Islet precursor cell (in vitro differentiated cells): ENCODE measurements around the gene APOBEC2.

Experiments used
- DNase-seq: peaks from one replicate; pipeline ENCODE4 v3.0.0-alpha.2; 2018

APOBEC2 gene

GRCh38 chr6:41062056-41062455 lies 9.1 kb downstream of the APOBEC2 start:
- DNase-seq: no peak

DNA sequence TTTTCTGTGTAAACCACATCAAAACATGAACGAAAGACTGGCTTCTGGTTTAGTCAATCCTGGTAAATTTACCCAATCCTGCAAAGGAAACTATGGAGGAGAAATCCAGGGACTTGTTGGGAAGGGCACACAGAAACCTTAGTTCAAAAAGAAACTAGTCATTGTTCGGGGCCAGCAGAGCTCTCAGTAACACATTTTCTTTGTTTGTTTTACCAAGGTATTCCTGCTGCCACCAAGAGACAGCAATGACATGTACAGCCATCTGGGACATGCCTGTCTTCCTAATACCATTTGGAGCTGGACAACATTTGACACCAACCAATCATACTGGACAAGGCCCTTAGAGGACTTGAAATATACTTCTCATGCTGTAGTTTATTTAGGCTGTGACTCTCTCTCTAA lies 10.9 kb downstream of the APOBEC2 start:
- DNase-seq: peak; percentile 32

DNA sequence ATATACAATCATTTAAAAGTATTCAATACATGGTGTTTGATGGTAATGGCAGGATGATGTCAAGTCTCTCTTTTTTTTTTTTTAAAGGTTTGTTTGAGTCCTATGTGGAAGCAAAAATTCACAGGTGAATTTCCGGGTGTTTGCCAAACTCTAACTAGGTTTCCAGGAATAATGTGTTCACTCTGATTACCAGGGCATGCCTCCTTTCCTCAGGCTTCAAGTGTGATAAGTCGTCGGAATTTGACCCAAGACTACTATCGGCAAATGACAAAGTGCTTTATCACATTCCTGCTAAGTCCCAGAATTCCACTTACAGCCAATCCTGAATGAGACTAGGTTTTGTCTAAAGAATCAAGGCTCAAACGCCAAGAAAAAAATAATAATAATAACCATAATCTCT lies 11.8 kb downstream of the APOBEC2 start:
- no peak for DNase-seq

DNA sequence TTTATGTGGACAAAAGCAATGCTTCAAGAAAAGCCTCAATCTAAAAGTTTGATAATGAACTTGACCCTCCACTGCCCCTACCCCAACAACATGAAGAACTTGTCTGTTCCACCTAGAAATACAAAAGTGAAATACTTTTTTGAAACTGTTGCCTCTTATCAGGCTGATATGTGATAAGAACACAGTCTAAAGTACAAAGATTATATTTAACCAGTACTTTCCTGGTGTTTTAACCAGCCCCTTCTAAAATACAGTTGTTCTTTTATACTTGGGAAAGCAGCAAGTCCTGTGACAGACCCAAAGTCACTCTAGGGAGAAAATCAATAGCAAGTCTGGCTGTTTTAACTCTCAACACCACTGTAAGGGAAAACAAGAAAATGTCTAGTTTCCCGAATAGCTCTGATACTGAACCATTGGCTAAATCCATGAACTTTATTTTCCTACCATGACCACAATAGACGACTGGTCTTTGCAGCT lies 12.6 kb downstream of the APOBEC2 start:
- DNase-seq: no peak

GRCh38 chr6:41066867-41067304 lies 13.9 kb downstream of the APOBEC2 start:
- DNase-seq: peak; percentile 74

- no peak for DNase-seq
Measured at GRCh38 chr6:41071501-41071922, 18.5 kb downstream of the APOBEC2 start.

DNA sequence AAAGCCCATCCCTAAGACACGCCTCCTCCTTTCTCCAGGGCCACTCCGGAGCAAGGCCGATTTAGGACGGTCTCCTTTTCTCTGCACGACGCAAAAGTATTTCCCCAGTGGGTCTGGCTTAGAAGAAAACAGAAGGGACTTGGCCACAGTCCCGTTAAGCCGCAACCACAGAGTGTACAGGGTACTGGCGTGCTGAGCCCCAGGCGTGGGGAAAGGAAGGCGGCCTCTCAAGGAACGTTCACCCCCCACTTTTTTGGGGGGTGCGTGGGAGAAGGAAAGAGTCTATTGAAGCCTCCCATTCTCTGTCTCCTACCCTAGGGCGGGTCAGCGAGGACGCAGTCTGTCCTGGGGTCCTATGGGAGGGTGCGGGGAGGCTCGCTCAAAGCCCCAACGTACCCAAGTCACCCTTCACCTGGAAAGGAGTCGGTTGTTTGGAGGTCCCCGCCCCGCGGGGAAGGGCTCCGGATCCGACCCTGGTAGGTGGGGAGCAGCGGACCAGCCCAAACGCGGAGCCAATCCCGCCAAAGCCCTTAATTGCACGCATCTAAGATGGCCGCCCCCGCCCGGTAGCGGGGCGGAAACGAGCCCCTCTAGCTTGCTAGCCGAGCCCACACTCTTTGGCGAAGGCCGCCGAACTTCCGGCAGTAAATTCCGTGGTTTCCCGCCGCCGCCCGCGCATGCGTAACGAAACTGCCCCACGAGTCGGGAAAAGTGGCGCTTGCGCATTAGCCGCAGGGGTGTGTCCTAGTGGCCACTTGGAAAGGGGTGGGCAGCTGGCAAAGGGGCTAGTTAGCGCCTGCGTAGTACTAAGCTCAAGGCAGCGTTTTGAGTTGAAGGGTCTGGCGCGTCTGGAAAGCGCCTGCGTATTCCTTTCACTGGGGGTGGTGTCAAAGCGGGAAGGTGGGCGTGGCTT lies 19.2 kb downstream of the APOBEC2 start, which contains the start of gene OARD1:
Gene OARD1, minus strand, starts transcription at position 434 of the 913 bp plus-strand sequence. CDS start 722 bp downstream, outside the sequence.
- DNase-seq: peak; percentile 100

DNA sequence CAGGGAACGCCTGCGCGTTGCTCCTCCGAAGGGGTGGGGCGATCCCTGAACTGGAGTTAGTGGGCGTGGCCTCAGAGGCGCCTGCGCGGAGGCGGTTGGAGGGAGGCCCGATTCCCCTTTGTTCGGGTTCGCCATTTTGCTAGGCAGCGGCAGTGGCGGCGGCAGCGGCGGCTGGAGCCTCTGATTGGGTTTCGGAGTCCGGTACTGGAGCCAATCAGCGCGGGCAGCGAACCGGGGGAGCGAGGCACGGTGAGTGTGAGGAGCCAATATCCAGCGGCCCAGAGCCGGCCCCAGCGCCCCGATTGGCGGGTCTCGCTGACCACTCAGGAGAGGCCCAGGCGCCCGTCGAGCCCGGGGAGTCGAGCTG lies 19.8 kb downstream of the APOBEC2 start, which contains the start of gene NFYA:
Gene NFYA, plus strand, starts transcription at position 139 of the 367 bp plus-strand sequence. CDS start 6,116 bp downstream, outside the sequence.
- DNase-seq: no peak

DNA sequence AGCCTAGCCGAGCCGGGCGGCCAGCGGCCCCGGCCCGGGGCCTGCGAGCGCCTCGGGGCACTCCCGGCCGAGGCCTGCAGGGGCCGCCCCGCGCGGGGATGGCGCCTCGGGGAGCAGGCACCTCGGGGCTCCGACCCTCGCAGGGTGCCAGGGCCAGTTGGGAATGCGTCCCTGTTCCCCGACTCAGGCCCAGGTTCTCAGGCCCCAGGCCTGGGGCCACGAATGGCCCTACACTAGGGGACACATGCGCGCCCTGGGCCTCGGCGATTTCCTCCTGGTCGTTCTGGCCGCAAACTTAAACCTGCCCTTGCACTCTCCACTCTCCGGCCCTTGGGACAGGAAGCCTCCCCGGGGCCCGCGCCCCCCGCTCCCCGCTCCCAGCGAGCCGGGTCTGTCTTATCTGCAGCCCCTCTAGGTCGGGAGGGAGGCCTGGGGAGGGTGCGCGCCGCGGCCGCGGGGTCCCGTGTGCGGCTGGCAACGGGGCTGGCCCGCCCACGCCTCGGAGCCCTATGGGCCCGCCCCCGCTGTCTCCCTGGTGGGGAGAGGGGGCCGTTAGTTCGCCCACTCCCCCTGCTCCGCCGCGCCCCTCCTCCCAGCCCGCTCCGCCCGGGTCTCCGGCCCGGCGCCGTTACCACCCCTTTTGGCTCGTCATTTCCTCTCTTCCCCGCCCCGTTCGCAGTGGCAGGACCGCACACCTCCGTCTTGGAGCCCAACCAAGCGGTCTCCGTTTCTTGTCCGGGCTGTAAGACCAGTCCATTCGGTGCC lies 20.4 kb downstream of the APOBEC2 start:
- DNase-seq: peak; percentile 95

GRCh38 chr6:41073968-41074691 lies 21.1 kb downstream of the APOBEC2 start:
- no peak for DNase-seq

DNA sequence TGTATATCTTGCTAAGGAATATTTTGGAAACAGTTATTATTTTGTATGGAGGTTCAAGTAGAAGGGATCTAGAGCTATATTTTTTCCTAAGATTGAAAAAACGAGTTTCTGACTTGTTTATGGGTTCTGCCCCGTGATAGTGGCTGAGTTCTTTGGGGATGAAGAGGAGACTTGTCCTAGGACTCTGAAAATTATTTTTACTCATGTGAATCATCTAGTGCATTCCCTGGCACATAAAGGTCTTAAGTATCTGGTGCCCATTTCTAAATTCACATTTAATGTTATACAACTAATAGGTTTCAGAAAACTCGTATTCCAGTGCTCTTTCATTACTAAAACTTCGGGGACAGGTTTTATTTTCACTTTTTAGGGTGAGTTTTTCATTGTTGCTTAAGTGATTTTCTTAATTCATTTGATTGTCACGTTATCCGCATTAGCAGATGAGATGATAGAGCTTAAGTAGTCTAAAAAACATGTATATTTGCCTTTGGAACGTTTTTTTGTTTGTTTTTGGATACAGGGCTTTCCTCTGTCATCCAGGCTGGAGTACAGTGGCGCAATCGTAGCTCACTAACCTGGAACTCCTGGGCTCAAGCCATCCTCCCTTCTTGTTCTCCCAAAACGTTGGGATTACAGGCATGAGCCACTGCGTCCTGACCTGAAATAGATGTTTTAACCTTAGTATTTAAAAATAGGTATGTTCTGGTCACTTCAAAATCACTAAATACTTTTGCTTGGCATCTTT lies 21.9 kb downstream of the APOBEC2 start:
- no peak for DNase-seq

DNA sequence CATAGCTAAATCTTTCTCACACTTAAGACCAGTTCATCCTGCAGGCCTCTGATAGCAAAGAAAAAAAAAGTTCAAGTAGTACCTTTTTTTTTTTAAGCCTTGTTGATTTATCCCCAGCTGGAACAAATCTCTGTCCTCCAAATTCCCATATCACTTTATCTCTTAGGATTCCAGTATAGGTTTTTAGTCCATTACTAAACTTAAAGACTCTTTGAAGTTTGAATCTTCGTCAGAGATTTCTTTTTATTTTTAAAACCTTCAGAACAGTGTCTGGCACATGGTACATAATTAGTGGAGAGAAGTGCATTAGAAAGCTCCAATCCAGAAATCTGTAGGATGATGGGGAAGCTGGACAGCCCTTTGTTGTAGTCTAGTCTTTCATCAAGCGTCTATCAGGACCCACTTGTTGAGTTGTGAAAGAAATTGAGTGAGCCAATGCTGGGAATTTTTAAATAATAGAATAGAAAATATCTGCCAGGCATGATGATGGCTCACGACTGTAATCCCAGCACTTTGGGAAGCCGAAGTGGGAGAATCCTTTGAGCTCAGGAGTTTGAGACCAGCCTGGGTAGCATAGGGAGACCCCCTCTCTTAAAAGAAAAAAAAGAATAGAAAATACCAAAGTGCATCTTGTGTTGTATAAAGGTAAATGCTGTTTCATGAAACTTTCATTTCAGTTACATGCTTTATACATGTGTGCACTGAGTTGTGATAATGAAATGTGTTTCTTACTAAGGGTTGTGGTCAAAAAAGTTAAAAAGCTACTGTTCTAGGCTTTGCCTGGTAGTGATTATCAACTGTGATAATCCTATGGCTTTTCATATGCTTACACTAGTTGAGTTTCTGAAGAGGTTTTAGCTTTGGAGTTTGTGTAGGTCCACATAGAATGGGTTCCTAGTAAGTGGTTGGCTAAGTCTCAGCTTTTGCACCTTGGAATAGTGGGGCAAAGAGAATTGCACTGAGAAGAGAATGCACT lies 22.9 kb downstream of the APOBEC2 start:
- DNase-seq: no peak

GRCh38 chr6:41077536-41077935 lies 24.5 kb downstream of the APOBEC2 start:
- DNase-seq: no peak

DNA sequence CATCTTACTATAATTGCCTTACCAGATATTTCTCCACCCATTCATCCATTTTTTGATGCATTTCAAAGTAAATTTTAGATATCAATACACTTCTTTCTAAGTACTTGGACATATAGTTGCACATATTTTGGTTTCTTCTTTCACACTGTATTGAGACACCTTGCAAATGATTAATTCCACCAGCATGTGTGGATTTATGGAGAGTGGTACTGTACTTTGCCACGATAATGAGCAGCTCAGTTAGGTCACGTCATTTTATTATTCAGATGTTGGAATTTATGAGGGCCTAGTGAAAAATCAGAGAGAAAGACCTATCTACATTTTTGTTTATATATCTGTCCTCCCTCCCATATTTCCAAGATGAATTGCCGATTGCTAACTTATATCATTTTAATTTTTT lies 25.1 kb downstream of the APOBEC2 start:
- no peak for DNase-seq

DNA sequence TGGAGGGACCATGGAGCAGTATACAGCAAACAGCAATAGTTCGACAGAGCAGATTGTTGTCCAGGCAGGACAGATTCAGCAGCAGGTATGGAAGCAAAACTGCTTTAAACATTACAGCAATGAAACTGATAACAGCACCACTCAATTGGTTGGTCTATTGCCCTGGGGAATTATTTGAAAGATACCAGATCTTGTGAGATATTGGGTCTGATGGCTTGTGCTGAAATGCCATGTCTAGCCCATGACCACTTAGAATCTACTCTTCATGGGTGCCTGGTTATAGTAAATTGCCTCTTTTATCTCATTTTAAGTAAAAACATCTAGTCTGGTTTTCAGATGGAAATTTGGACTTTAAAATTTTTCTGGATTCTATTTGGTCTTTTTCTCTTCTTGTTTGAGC lies 26.1 kb downstream of the APOBEC2 start:
- no peak for DNase-seq

DNA sequence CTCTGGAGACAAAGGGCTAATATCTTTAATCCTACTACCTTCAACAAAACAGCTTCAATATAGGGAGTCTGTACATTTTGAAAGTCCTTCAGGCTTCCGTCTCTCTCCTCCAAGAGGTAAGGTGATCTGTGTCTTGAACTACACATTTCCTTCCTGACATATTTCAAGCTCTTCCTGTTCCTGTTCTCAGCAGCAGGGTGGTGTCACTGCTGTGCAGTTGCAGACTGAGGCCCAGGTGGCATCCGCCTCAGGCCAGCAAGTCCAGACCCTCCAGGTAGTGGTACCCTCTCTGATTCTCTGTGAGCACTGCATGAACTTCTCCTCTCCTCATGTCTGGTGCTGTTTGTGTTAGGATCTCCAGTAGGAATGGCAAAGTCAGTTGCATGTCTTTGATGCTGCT lies 27.6 kb downstream of the APOBEC2 start:
- no peak for DNase-seq

- DNase-seq: no peak
Measured at GRCh38 chr6:41083072-41083471, 30.1 kb downstream of the APOBEC2 start.

GRCh38 chr6:41085182-41085581 lies 32.2 kb downstream of the APOBEC2 start:
- DNase-seq: no peak

GRCh38 chr6:41088451-41088850 lies 35.4 kb downstream of the APOBEC2 start:
- no peak for DNase-seq

GRCh38 chr6:41090841-41091761 lies 38.1 kb downstream of the APOBEC2 start:
- DNase-seq: no peak
